Retinal pigment epithelial cell (primary cell): Measurements from ENCODE around the gene ALG11.

Experiments
- DNase-seq: peaks from one replicate; pipeline ENCODE4 v3.0.0-alpha.2; 2010; ENCODE audit warnings: low read depth
- H3K4me3 ChIP-seq: 2 replicates; pipeline ENCODE4 v1.5.1; 2011; ENCODE audit warnings: mild to moderate bottlenecking, low read length, control low read depth, moderate library complexity
- TF ChIP-seq, protein P1 (sequence below): conservative IDR thresholded peaks from 2 replicates; pipeline ENCODE4 v1.5.1; 2011; ENCODE audit warnings: low read depth, low read length, control low read depth, inconsistent platforms

ALG11 gene

DNA sequence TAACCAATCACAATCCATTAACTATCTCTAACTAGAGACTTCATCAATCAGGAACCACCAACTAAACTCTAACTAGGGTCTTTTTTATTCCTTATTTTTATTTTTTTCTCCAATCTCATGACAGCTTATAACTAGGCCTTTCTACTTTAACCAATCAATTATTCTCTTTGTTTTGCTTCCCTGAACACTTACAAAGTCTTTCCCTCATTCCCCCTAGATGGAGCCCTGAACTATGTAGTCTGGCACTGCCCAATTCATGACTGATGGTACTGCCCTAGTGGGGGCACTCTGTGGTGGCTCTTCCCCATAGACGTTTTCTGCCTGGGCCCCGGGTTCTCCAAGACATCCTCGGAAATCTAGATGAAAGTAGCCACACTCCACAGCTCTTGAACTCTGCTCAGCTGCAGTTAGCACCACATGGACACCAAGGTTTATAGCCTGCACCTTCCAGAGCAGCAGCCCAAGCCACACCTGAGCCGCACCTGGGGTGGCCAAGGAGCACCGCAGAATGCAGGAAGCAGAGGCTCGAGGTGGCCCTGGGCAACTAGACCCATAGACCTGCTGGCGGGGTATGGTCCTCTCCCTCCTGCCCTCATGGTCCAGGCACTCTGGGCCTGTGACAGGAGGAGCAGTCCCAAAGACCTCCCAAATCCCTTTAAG is 7.6 kb upstream of the ALG11 start:
- no peak for DNase-seq
- TF ChIP-seq, protein P1, sequence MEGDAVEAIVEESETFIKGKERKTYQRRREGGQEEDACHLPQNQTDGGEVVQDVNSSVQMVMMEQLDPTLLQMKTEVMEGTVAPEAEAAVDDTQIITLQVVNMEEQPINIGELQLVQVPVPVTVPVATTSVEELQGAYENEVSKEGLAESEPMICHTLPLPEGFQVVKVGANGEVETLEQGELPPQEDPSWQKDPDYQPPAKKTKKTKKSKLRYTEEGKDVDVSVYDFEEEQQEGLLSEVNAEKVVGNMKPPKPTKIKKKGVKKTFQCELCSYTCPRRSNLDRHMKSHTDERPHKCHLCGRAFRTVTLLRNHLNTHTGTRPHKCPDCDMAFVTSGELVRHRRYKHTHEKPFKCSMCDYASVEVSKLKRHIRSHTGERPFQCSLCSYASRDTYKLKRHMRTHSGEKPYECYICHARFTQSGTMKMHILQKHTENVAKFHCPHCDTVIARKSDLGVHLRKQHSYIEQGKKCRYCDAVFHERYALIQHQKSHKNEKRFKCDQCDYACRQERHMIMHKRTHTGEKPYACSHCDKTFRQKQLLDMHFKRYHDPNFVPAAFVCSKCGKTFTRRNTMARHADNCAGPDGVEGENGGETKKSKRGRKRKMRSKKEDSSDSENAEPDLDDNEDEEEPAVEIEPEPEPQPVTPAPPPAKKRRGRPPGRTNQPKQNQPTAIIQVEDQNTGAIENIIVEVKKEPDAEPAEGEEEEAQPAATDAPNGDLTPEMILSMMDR: no peak
- no peak overlapping the region for H3K4me3 ChIP-seq

DNA sequence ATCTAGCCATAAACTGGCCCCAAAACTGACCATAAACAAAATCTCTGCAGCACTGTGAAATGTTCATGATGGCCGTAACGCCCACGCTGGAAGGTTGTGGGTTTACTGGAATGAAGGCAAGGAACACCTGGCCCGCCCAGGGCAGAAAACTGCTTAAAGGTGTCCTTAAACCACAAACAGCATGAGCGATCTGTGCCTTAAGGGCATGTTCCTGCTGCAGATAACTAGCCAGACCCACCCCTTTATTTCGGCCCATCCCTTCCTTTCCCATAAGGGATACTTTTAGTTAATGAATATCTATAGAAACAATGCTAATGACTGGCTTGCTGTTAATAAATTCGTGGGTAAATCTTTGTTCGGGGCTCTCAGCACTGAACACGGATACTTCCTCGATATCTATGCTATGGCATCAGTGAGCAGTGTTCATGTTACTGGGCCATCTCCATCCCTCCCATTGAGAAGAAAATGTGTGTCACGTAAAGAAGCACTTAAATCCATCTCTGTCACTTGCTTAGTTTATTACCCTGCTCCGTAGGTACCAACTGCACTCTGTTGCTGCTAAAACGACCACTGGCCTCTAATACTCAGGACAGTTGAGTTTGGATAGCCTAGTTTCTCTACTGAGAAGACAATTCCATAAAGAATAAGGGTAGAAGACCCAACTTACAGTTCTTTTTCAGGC is 6.2 kb upstream of the ALG11 start:
- TF ChIP-seq, protein P1: no peak
- H3K4me3 ChIP-seq: no peak overlapping the region
- no peak for DNase-seq

DNA sequence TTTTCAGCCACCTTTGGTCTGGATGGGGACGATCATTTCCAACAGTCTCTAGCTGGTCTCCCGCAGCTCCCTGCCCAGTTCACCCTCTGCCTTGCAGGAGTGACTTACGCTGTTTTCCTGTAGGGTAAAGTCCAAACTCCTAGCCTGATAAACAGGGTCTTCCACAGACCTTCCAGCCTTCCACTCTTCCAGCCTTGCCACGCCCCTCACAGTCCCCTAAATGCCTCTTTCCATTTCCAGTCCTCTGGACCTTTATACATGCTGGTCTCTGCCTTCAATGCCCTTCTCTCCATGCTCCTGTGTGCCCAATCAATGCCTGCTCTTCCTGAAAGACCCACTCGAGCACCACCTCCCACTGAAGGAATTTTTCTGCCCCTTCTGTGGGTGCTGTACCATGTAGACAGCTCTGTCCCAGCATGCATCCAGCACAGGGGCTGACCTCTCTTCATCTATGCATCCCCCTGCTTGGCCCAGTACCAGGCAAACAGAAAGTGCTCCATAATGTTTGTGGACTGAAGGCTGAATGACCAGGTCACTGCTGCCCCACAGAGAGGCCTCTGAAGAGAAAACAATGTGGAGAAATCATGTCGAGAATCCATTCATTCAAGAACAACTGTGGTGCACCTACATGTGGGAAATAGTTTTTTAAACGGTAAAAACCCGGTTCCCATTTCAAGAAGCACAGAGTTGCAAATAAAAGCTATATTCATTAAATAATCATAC is 5.5 kb upstream of the ALG11 start:
- no peak for DNase-seq
- H3K4me3 ChIP-seq: no peak overlapping the region
- TF ChIP-seq, protein P1: no peak

DNA sequence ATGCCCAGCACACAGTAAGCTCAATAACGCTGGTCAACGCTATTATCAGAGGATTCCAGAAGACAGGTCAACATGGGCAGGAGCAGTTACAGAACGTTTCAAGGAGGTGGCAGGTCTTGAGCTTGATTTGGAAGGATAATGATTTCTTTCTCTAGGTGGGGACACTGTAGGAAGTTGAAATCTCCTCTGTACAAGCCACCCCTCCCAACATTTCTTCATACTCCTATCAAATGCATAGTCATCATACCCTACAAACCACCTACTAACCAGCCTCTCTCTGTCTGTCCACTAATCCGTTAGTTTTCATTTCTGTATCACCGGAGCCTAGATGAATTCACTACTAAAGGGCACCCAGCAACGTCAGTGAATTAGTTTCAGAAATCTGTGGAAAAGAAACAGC is 2.3 kb upstream of the ALG11 start:
- DNase-seq: no peak
- H3K4me3 ChIP-seq: no peak overlapping the region
- TF ChIP-seq, protein P1: no peak

DNA sequence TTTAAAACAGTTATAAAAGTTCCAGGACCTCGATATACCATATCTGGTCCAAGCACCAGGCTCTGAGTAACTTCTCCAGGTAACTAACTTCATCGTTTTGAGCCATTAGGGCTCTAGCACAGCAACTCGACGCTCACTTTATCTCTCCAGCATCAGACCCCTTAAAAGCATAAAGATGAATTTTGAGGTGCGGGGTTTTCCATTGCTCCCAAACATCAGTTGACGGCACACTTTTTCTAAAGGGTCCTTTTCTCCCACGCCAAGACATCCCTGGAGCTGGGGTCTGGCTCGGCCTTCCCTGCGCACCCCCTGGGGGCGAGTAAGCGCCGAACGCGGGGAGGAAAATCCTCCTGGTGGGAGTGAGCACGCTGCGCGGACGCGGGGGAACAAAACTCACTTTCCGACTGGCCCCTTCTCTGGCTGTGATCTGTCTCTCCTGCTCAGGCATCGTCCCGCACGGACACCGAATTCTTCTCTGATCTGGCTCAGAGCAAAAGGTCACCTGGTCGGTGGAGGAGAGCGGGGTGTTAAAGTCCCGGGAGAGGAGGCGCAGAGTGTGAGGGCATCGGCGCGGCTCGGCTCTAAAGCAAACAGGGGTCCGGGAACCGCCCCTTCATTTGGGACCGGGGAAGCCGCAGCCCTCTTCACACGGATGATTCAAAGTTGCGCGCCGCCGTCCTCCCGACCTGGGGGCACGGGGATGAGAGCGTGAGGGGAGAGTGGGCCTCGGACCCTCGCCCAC is 1.1 kb upstream of the ALG11 start, which contains the start of gene ATP7B:
TSS of gene ATP7B (minus strand) at position 561 of the 742 bp plus-strand sequence. CDS start at position 448, 113 bp downstream.
- TF ChIP-seq, protein P1: peak; percentile 34
- peak within 1 kb of the TSS; percentile 100 for H3K4me3 ChIP-seq

DNA sequence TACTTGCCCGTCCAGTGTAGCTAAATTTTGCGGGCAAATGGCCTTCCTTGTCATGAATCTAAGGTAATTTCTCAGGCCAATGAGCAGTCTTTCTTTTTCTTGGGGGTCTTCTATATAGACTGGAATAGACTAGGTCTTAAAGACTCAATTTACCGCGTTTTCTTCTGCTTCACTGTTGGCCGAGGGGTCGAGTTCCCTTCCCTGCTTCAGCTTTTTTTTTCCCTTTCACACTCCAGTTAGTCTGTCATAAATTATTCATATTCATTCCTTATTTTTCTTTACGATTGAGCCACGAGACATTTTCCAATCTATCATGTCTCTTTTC is 276 bp downstream of the ALG11 start:
- H3K4me3 ChIP-seq: peak overlapping the region; percentile 100
- DNase-seq: no peak
- TF ChIP-seq, protein P1: no peak

More for the DNA sequence above, 1.1 kb upstream of the ALG11 start, which contains the start of gene ATP7B:
- DNase-seq: no peak
